ENCODE measurements around the gene TIMM22. TPM values are rescaled to one million over a fixed set of nuclear protein-coding genes. Genes with fewer than 3 reads are reported as not detected.

TIMM22 gene
- total and polyA plus RNA-seq, 2 donors (not counting 3 experiments of a cell fraction or from before 2014, with no cell fraction given) = 19.0 to 19.6 TPM

DNA sequence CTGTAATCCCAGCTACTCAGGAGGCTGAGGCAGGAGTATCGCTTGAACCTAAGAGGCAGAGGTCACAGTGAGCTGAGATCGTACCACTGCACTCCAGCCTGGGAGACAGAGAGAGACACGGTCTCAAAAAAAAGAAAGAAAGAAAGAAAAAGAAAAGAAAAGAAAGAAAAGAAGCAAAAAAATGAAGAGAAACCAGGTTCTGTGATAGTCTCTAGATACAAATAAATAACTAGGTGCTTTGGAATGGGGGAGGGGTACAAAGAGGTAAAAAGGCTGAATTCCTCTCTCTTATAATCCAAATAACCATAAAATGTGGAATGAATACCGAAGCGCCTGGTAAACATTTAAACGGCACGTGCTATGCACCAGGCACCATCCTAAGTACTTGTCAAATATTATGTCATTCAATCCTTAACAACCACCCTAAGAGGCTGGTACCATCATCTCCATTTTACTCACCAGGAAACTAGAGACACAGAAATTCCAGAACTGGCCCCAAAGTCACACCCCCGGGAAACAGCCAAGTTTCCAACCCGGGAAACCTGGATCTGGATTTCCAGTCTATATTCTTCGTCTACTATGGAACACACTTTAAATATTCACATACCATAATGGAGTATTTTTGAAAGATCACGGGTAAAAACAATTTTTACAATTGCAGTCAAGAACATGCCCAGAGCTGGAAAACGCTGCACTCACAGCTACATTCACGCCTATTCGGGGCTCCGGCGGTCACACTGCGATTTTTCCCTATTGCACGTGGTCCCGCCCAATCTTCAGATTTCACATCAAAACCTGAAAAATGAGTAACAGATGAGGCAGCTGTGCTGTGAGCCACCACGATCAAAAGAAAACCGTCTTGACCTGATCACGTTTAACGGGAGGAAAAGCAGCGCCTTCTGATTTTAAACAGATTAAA is 27.9 kb upstream of the TIMM22 start:
- dilution Hi-C loops (cut with MboI; ENCODE audit: extremely low pct_ligation_motif_present, low sequenced_read_pairs) (no loop called here), intact Hi-C loops (cut with micrococcal nuclease) (no loop called here)
- ChIA-PET CTCF (no interaction called here), POLR2A (no interaction called here)
- H3K4me1 ChIP-seq (ENCODE audit: control insufficient read depth, extremely low read depth, insufficient read depth, low read length) = peaks cover 2% of the 10 kb centered on the region
- H3K9me1 ChIP-seq (replicated peaks; ENCODE audit: control insufficient read depth, extremely low read depth, insufficient read depth, low read length) = no peaks in the 10 kb centered on the region
- no peak overlapping the region for H3K27ac ChIP-seq (ENCODE audit: insufficient read depth, low read depth, low read length)
- H3K4me3 ChIP-seq (replicated peaks in 1 of 3; ENCODE audit: insufficient read depth in 1 of 3, low read depth in 1 of 3, low read length in 3 of 3) = no peak overlapping the region
- FAIRE-seq (no peak), DNase-seq (ENCODE audit: low read depth, low spot score) (no peak)
- BruUV-seq (replicated peaks) = no TSS peak
- no peak overlapping the region for H3K9ac ChIP-seq (replicated peaks; ENCODE audit: extremely low read depth, insufficient read depth, low read length)
- H2AFZ ChIP-seq (ENCODE audit: low read depth, low read length) = no peak overlapping the region
- no peaks in the 10 kb centered on the region for H4K20me1 ChIP-seq (replicated peaks; ENCODE audit: control insufficient read depth, extremely low read depth, insufficient read depth, low read length)
- H3K4me2 ChIP-seq (ENCODE audit: insufficient read depth, low read length) = no peak overlapping the region
- H3K36me3 ChIP-seq (ENCODE audit: control insufficient read depth in 2 of 2, extremely low read depth in 1 of 2, insufficient read depth in 2 of 2, low read length in 2 of 2) = no peaks in the 10 kb centered on the region
- H3K27me3 ChIP-seq (ENCODE audit: control insufficient read depth in 2 of 2, insufficient read depth in 2 of 2, low read length in 2 of 2) = no peaks in the 10 kb centered on the region
- no peak for TF ChIP-seq EZH2 (IDR thresholded peaks at IDR 0.05; ENCODE audit: borderline replicate concordance, low read depth, low read length, severe bottlenecking)
- TF ChIP-seq JUN (IDR thresholded peaks at IDR 0.05; ENCODE audit: borderline replicate concordance, insufficient read depth, insufficient read length, low read depth) = no peak
- no peak for TF ChIP-seq POLR2AphosphoS5 (IDR thresholded peaks at IDR 0.05; ENCODE audit: insufficient read depth, low read depth, low read length)
- TF ChIP-seq MYC (IDR thresholded peaks at IDR 0.05; ENCODE audit: low read depth, low read length) = no peak
- H3K9me3 ChIP-seq (replicated peaks; ENCODE audit: control insufficient read depth, insufficient read depth, low read length) = no peaks in the 10 kb centered on the region
- H3K79me2 ChIP-seq (ENCODE audit: control insufficient read depth, insufficient read depth, low read length) = peaks cover 9% of the 10 kb centered on the region

DNA sequence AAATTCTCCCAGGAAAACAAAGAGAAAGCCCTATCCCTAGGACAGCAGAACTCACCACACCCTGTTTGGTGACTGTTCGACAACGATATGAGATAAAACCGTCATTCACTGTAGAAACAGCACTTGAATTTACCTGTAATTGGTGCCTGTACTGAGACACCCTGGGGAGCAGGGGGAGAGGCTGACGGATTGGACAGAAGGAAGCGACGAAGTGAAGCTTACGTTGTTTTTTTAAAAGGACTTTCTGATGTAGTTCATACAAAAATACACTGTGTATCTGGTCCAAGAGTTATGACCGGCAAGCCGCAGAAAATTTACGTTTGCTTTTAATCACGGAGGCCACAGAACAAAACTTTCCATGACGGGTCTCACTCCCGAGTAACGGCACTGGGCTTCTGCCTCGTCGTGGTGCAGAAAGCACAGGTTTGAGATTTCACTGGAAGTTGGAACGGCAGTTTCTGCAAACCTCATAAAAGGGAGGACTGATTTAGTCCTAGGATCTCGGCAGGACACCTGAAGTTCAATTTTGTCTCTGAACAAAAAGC is 27.0 kb upstream of the TIMM22 start:
- CTCF ChIA-PET = interaction anchor here (2.2 kb wide), 1 partner anchor 91 kb away, joined by 8 read pairs; no protein-coding TSS in a partner anchor
- H3K4me2 ChIP-seq (ENCODE audit: insufficient read depth, low read length) = no peak overlapping the region
- H4K20me1 ChIP-seq (replicated peaks; ENCODE audit: control insufficient read depth, extremely low read depth, insufficient read depth, low read length) = no peaks in the 10 kb centered on the region
- DNase-seq (ENCODE audit: low read depth, low spot score) = no peak
- POLR2A ChIA-PET = interaction anchor here (0.7 kb wide), 2 partner anchors 89 to 173 kb away, joined by 4 read pairs; no protein-coding TSS in a partner anchor
- H3K36me3 ChIP-seq (ENCODE audit: control insufficient read depth in 2 of 2, extremely low read depth in 1 of 2, insufficient read depth in 2 of 2, low read length in 2 of 2) = no peaks in the 10 kb centered on the region
- no peak overlapping the region for H2AFZ ChIP-seq (ENCODE audit: low read depth, low read length)
- H3K9me3 ChIP-seq (replicated peaks; ENCODE audit: control insufficient read depth, insufficient read depth, low read length) = no peaks in the 10 kb centered on the region
- dilution Hi-C loops (cut with MboI; ENCODE audit: extremely low pct_ligation_motif_present, low sequenced_read_pairs) (no loop called here), intact Hi-C loops (cut with micrococcal nuclease) (no loop called here)
- peaks cover 12% of the 10 kb centered on the region for H3K79me2 ChIP-seq (ENCODE audit: control insufficient read depth, insufficient read depth, low read length)
- no peak overlapping the region for H3K27ac ChIP-seq (ENCODE audit: insufficient read depth, low read depth, low read length)
- no TSS peak for BruUV-seq (replicated peaks)
- H3K4me3 ChIP-seq (replicated peaks in 1 of 3; ENCODE audit: insufficient read depth in 1 of 3, low read depth in 1 of 3, low read length in 3 of 3) = no peak overlapping the region
- TF ChIP-seq FOS (IDR thresholded peaks at IDR 0.05; ENCODE audit: borderline replicate concordance, insufficient read depth, low read length) (no peak), GATA2 (IDR thresholded peaks at IDR 0.05; ENCODE audit: insufficient read depth, insufficient read length, low read depth, low read length) (no peak), MYC (IDR thresholded peaks at IDR 0.05; ENCODE audit: low read depth, low read length) (no peak), EZH2 (IDR thresholded peaks at IDR 0.05; ENCODE audit: borderline replicate concordance, low read depth, low read length, severe bottlenecking) (no peak), JUN (IDR thresholded peaks at IDR 0.05; ENCODE audit: borderline replicate concordance, insufficient read depth, insufficient read length, low read depth) (no peak), POLR2AphosphoS5 (IDR thresholded peaks at IDR 0.05; ENCODE audit: insufficient read depth, low read depth, low read length) (no peak), POLR2A (IDR thresholded peaks at IDR 0.05; ENCODE audit: low read depth, low read length) (no peak)
- TF ChIP-seq, protein P1, sequence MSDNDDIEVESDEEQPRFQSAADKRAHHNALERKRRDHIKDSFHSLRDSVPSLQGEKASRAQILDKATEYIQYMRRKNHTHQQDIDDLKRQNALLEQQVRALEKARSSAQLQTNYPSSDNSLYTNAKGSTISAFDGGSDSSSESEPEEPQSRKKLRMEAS (IDR thresholded peaks at IDR 0.05; ENCODE audit: insufficient read depth, insufficient read length) = no peak
- TF ChIP-seq, protein P2, sequence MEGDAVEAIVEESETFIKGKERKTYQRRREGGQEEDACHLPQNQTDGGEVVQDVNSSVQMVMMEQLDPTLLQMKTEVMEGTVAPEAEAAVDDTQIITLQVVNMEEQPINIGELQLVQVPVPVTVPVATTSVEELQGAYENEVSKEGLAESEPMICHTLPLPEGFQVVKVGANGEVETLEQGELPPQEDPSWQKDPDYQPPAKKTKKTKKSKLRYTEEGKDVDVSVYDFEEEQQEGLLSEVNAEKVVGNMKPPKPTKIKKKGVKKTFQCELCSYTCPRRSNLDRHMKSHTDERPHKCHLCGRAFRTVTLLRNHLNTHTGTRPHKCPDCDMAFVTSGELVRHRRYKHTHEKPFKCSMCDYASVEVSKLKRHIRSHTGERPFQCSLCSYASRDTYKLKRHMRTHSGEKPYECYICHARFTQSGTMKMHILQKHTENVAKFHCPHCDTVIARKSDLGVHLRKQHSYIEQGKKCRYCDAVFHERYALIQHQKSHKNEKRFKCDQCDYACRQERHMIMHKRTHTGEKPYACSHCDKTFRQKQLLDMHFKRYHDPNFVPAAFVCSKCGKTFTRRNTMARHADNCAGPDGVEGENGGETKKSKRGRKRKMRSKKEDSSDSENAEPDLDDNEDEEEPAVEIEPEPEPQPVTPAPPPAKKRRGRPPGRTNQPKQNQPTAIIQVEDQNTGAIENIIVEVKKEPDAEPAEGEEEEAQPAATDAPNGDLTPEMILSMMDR (IDR thresholded peaks at IDR 0.05; ENCODE audit: extremely low read depth in 1 of 2, insufficient read depth in 1 of 2, low read depth in 1 of 2, low read length in 2 of 2) = no peak
- H3K9ac ChIP-seq (replicated peaks; ENCODE audit: extremely low read depth, insufficient read depth, low read length) = no peak overlapping the region
- no peak for FAIRE-seq
- no peaks in the 10 kb centered on the region for H3K27me3 ChIP-seq (ENCODE audit: control insufficient read depth in 2 of 2, insufficient read depth in 2 of 2, low read length in 2 of 2)
- peaks cover 2% of the 10 kb centered on the region for H3K4me1 ChIP-seq (ENCODE audit: control insufficient read depth, extremely low read depth, insufficient read depth, low read length)
- no peaks in the 10 kb centered on the region for H3K9me1 ChIP-seq (replicated peaks; ENCODE audit: control insufficient read depth, extremely low read depth, insufficient read depth, low read length)
